GM19043 (cell line): ENCODE data around the gene SEM1.
A peak's percentile ranks its signal among the peaks of the same experiment; 100 is the strongest.
"Not testable (repeated sequence)": the region's sequence is repeated elsewhere in the genome, so short reads cannot be mapped to it uniquely, and the experiment has no call there.

Experiments
- ATAC-seq: cut with Tn5 transposase; IDR thresholded peaks from one replicate; pipeline ENCODE4 v1.9.1; 2021; ENCODE audit warnings: low read depth; ENCODE audit not compliant: unreplicated experiment

Gene SEM1

DNA sequence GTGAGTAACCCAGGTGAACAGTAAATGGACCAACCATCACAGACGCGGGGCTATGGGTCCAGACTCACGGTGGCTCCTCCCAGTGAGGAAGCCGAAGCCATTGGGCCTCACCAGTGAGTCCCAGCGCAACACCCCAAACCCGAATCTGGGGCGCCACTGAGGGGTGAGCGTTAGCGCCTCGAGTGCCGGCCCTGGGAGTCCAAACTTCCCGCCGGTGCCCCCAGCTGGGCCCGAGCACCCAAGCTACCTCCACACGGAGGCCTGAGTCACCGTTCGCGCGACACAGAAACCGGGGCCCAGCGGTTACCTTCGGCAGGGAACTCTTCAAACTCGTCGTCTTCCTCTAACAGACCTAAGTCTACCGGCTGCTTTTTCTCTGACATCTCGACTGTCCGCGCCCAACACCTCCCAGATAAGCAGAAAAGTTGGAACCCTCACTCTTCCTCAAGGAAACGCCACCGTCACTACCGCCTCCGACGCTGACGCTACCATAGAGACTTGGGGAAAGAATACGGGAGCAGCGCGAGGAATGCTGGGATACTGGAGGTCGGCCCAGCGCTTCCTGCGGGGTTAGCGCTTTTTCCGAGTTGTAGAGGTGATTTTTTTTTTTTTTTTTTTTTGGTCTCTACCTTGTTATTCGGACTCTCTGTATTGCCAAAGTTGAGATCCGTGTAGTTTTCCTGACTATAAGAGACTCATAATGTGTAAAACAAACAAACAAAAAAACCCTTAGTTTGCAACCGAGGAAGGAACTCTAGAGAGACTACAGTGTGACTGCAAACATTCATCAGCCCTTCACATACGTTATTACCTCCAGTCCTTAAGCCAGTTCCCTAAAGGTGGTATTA, at the start of gene SEM1:
TSS of gene SEM1 (minus strand) at position 466 of the 848 bp plus-strand sequence. CDS start at position 383, 83 bp downstream.
- peak; percentile 81 for ATAC-seq

- not testable (repeated sequence) for ATAC-seq
Measured at GRCh38 chr7:96757880-96758279, 48.2 kb upstream of the SEM1 start.

DNA sequence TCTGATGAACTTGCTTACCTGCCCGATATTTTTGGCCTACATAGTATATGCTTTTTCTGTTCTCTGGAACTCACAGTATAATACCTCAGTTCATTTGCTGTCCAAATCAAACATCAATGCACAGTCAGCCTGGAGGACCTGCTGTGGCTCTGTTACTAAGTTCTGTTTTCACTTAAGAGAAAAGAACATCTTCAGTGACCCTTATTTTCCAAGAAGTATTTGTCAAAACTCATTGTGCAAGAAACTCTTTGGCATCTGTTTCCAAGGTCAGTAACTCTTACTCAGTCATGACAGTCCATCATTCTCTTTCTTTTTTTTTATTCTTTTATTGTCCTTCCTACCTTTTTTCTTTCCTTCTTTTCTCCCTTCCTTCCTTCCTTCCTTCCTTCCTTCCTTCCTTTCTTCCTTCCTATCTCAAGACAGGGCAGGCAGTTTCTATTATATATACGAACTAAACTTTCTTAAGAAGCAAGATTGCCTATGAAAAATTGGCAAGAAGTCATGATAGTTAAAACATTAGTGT, 37.8 kb upstream of the SEM1 start:
- no peak for ATAC-seq

GRCh38 chr7:96740130-96740529, 30.5 kb upstream of the SEM1 start:
- no peak for ATAC-seq

DNA sequence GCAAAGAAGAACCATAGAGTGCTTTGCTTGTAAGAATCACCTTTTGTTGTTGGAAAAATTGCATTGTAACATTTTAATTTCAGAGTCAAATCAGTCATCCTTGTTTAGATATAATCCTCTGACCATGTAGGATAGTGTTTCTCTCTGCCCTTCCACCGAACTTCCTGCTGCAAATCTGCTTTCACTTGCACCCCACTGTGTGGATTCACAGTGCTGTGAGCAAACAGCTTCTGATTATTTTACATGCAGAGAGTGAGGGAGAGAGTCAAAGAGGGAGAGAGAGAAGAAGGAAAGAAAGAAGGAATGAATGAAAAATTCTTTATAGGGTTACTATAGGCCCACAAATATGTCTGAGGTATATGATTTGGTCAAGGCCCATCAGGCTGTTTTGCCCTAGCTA, 30.0 kb upstream of the SEM1 start:
- ATAC-seq = no peak

DNA sequence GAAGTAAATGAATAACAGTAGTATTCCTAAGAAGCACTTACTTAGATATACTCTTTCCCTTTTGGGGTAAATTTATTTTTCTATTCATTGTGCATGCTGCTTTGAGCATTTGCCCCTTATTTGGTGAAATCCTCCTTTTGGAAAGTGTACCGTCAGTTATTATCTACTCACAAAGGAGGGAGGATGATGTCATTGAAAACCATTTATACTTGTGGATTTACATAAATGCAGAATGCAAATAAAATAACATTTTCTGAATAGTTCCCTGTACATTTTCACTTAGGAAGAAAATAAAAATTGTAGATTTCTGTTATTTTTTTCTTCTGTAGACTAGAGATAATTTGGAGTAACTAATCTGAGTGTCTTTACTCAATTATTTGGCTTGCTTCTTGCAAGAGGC, 29.5 kb upstream of the SEM1 start:
- ATAC-seq = no peak

GRCh38 chr7:96738705-96739104, 29.1 kb upstream of the SEM1 start:
- no peak for ATAC-seq

- ATAC-seq = no peak
Measured at GRCh38 chr7:96737545-96738050, 28.0 kb upstream of the SEM1 start.

DNA sequence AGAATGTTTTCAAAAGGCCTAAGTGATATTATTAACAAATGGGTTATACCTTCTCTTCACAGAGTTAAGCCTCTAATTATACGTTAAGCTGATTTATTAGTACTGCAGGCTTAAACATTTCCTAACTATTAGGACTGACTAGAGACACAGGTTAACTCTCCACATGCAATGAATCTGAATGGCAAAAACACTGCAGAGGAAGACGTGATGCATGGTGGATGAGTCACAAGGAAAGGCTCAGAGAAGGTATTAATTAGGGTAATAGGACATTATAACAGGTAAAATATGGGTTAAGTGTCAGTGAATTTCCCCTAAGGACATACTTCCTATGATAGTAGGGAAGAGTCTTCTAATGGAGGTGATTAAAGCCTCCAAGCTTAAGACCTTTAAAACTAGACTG, 24.7 kb upstream of the SEM1 start:
- no peak for ATAC-seq

- no peak for ATAC-seq
Measured at GRCh38 chr7:96729820-96730219, 20.2 kb upstream of the SEM1 start.

DNA sequence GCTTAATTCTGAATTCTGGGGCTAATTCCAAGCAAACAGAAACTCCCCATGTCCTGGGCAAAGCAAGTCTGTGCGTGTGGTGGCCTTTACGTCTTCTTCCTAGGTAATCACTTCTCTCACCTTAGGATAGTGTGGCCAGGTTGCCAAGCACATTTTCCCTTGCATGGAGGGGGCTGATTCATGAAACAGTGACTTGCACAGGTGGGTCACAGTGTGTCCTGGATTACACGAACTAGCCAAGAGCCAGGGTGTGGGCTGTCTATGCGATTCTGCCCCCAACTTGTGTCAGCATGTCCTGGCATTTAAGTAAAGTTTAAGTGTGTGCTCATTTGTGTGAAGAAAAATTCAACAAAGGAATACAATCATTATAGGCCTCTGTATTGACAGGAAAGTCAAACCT, 18.5 kb upstream of the SEM1 start:
- no peak for ATAC-seq

- no peak for ATAC-seq
Measured at GRCh38 chr7:96727534-96728088, 18.0 kb upstream of the SEM1 start.

GRCh38 chr7:96723622-96724021, 14.0 kb upstream of the SEM1 start:
- no peak for ATAC-seq

DNA sequence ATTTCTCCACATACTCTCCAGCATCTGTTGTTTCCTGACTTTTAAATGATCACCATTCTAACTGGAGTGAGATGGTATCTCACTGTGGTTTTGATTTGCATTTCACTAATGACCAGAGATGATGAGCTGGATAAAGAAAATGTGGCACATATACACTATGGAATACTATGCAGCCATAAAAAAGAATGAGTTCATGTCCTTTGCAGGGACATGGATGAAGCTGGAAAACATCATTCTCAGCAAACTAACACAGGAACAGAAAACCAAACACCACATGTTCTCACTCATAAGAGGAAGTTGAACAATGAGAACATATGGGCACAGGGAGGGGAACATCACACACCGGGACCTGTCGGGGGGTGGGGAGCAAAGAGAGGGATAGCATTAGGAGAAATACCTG, 13.3 kb upstream of the SEM1 start:
- ATAC-seq = not testable (repeated sequence)

- no peak for ATAC-seq
Measured at GRCh38 chr7:96720843-96721242, 11.2 kb upstream of the SEM1 start.

DNA sequence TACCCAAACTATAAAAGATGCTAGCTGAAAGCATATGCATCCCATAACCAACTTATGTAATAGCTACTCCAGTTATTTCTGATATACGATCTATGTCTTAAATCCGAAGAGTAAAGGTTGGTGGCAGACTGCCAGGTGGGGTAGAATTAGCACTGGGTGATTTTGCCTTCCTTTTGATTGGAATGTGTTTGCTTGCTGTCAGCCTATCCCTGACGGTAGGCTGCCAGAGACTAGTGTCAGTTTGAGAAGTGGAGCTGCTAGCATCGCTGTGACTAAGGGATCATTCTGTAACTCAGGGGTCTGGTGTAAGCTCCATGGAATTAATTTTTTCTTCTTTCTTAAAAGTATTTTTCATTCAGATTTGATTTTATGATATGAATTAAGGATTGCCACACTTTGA, 9.5 kb upstream of the SEM1 start:
- no peak for ATAC-seq

GRCh38 chr7:96718107-96719003, 8.7 kb upstream of the SEM1 start:
- no peak for ATAC-seq

DNA sequence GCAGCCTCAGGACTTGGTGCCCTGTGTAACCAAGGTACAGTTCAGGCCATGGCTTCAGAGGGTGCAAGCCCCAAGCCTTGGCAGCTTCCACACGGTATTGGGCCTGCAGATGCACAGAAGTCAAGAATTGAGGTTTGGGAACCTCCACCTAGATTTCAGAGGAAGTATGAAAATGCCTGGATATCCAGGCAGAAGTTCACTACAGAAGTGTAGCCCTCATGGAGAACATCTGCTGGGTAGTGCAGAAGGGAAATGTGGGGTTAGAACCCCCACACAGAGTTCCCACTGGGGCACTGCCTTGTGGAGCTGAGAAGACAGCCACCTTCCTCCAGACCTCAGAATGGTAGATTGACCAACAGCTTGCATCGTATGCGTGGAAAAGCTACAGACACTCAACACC, 3.4 kb upstream of the SEM1 start:
- no peak for ATAC-seq

DNA sequence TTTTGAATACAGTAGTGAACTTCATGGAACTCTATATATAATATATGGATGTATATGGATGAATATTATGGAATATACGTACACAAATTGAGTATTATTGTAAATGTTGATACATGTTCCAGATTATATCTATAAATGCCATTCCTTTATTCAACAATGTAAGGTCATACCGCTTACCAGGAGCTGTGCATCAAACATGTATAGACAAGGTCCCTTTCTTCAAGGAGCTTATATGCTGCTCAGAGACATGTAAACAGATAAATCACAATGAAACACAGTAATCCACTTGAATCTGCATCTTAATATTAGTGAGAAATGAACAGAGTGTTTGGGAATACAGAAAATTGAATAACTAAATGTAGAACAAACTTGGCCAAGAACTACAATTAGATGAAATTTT, 898 bp upstream of the SEM1 start:
- ATAC-seq = no peak

- peak; percentile 6 for ATAC-seq
Measured at GRCh38 chr7:96708872-96709271, 774 bp downstream of the SEM1 start.
